SK-N-MC (cell line): ENCODE data around the gene FIS1.

ENCODE experiments used
- DNase-seq: peaks from one replicate; pipeline ENCODE4 v3.0.0-alpha.2; 2011; ENCODE audit warnings: low read depth, low spot score
- H3K27ac ChIP-seq: fragments of 200-600 bp; sonication (generic); 2 replicates; pipeline ENCODE4 v1.5.1; 2016; ENCODE audit warnings: mixed run types
- H3K36me3 ChIP-seq: fragments of 200-600 bp; sonication (generic); 2 replicates; pipeline ENCODE4 v1.6.1; 2017; ENCODE audit warnings: antibody characterized with exemption, low read length, mixed read lengths; ENCODE audit not compliant: insufficient read depth
- H3K4me3 ChIP-seq: fragments of 200-600 bp; sonication (generic); 2 replicates; pipeline ENCODE4 v1.5.1; 2016
- H3K9ac ChIP-seq: fragments of 200-600 bp; sonication (generic); 2 replicates; pipeline ENCODE4 v1.8.0; 2017; ENCODE audit warnings: mixed run types, mixed read lengths; ENCODE audit not compliant: insufficient read length
- H3K9me3 ChIP-seq: fragments of 200-600 bp; sonication (generic); 2 replicates; pipeline ENCODE4 v1.6.1; 2017; ENCODE audit warnings: low read depth, mild to moderate bottlenecking, antibody characterized with exemption, low read length, moderate library complexity, mixed read lengths
- EZH2 ChIP-seq: fragments of 200-600 bp; sonication (generic); IDR thresholded peaks from one replicate; pipeline ENCODE4 v1.6.1; 2017; ENCODE audit warnings: antibody characterized with exemption
- FOXP2 ChIP-seq: optimal IDR thresholded peaks from 2 replicates; pipeline ENCODE3; 2011; ENCODE audit warnings: mild to moderate bottlenecking, moderate library complexity; ENCODE audit not compliant: insufficient read depth; ENCODE audit errors: extremely low read length, control extremely low read depth
- POLR2AphosphoS5 ChIP-seq: IDR thresholded peaks from 2 replicates; pipeline ENCODE4 v1.6.1; 2012; ENCODE audit warnings: mild to moderate bottlenecking, low read depth, low read length, borderline replicate concordance

FIS1 gene

DNA sequence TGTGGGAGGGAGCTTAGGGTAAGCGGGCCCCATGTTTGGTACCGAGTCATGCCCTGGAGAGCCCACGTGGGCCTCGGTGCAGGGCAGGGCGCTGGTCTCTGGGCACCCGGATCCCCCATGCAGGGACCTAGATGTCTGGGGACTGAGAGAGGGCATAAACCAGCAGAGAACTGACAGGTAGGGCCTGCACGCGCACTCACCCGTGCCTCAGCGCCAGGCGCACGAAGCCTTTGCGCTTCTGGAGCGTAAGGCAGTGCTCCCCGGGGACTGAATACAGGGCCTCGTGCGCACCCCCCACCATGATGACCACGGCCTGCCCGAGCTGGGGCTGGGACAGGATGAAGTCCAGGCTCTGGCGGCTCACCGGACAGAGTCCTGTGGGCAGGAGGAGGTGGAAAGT lies 46.9 kb downstream of the FIS1 start:
- Histone ChIP-seq H3K4me3 (no peak overlapping the region), H3K9me3 (no peaks in the 10 kb centered on the region), H3K27ac (no peak overlapping the region), H3K36me3 (no peaks in the 10 kb centered on the region), H3K9ac (no peak overlapping the region)
- TF ChIP-seq FOXP2 (no peak), EZH2 (no peak), POLR2AphosphoS5 (no peak)
- DNase-seq, result no peak

GRCh38 chr7:101195884-101196283 lies 49.0 kb downstream of the FIS1 start:
- Histone ChIP-seq H3K9ac (no peak overlapping the region), H3K27ac (no peak overlapping the region), H3K36me3 (no peaks in the 10 kb centered on the region), H3K9me3 (no peaks in the 10 kb centered on the region), H3K4me3 (no peak overlapping the region)
- DNase-seq, result no peak
- TF ChIP-seq EZH2 (no peak), FOXP2 (no peak), POLR2AphosphoS5 (no peak)
